GM23248 (cell line): ENCODE data around the gene SLFN5.

ENCODE experiments used
- EZH2 ChIP-seq: fragments of 200-600 bp; sonication (generic); IDR thresholded peaks from 2 replicates; pipeline ENCODE4 v1.6.1; 2018; ENCODE audit warnings: antibody characterized with exemption, mild to moderate bottlenecking; ENCODE audit not compliant: insufficient read depth, poor library complexity, severe bottlenecking
- EZH2phosphoT487 ChIP-seq: fragments of 200-600 bp; sonication (generic); IDR thresholded peaks from 2 replicates; pipeline ENCODE4 v1.6.1; 2018; ENCODE audit warnings: antibody characterized with exemption, moderate library complexity, mild to moderate bottlenecking, low read depth; ENCODE audit not compliant: insufficient read depth

- TF ChIP-seq EZH2phosphoT487 (no peak), EZH2 (no peak)
Measured at GRCh38 chr17:35284955-35285354, 42.1 kb downstream of the SLFN5 start.
